M059J (cell line): ENCODE results near the gene HSD17B13. TPM values are rescaled to one million over a fixed set of nuclear protein-coding genes. Genes with fewer than 3 reads are reported as not detected.
A peak's percentile ranks its signal among the peaks of the same experiment; 100 is the strongest.
"Not testable (repeated sequence)": the region's sequence is repeated elsewhere in the genome, so short reads cannot be mapped to it uniquely, and the experiment has no call there.

ENCODE experiments used
- DNase-seq: peaks from one replicate; pipeline ENCODE4 v3.0.0-alpha.2; 2012; ENCODE audit warnings: low read depth
- total RNA-seq: library from RNA; depleted of rRNA; stranded (reverse); fragments of >200 nt; shearing (Covaris generic); gene quantifications from 2 replicates; pipeline ENCODE4 v1.2.3, GENCODE V29; 2014

The HSD17B13 gene
- total RNA-seq, 1 experiment from 2014 or later: 0.10 TPM

DNA sequence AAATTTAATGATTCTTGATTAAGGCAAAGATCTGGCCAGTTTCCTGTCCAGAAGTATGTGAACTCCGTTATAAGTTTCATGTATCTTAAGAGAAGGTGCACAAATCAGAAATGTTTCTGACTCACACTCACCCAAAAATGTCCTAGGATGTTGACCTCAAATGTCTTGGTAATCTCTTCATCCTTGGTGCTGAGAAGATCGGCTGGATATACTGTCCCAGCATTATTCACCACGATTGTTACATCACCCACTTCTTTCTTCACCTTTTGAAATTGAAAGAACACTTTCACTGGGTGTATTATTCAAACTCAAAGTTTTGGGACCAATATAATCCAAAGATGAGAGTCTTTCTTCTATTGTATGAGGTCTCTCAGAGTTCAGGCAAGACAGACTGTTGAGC lies 5.7 kb downstream of the HSD17B13 start:
- no peak for DNase-seq

DNA sequence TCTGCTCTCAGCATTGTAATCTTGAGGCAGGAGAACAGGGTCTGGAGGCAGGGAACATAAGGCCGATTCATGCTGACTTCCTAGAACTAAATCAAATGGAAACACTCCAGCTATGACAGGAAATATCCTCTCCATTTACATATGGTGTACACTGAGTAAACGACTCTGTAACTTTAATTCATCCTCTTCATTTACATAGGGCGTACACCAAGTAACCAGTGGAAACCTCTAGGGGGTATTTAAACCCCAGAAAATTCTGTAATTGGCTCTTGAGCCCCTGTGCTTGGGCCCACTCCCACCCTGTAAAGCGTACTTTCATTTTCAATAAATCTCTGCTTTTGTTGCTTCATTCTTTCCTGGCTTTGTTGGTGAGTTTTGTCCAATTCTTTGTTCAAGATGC lies 7.7 kb downstream of the HSD17B13 start:
- not testable (repeated sequence) for DNase-seq

DNA sequence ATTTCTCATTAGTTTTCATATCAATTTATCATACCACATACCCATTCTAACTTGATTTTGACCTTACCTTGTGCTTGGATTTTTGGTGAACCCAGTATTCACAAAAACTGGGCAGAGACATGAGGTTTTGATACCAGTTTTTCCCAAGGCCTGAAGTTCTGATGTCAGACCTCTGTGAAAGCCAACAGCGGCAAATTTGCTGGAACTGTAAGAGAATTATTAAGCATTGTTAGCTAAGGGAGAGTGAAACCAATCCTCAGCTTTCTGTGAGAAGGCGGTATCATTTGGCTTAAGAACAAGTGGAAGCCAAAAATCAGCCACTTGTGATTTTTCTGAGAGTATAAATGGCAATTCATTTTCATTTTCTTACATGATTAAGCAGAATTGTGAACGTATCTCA lies 8.9 kb downstream of the HSD17B13 start:
- DNase-seq: no peak

DNA sequence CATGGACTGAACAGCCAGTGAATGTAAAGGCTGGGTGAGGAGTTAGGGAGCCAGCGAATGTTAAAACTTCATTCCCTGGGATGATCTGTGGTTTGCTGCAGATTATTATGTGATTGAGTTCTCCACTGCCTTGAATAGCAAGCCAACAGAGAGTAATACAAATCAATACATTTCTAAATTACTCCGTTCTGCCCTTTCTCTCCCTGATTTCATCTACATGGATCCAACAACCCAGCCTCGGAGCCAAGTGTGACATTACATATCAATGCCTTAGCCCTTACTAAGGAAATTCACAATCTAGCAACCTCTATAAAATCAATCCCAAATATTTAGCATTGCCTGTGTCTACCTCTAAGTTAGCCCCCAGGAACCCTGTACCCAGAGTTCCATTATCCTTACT lies 11.0 kb downstream of the HSD17B13 start:
- DNase-seq: no peak

DNA sequence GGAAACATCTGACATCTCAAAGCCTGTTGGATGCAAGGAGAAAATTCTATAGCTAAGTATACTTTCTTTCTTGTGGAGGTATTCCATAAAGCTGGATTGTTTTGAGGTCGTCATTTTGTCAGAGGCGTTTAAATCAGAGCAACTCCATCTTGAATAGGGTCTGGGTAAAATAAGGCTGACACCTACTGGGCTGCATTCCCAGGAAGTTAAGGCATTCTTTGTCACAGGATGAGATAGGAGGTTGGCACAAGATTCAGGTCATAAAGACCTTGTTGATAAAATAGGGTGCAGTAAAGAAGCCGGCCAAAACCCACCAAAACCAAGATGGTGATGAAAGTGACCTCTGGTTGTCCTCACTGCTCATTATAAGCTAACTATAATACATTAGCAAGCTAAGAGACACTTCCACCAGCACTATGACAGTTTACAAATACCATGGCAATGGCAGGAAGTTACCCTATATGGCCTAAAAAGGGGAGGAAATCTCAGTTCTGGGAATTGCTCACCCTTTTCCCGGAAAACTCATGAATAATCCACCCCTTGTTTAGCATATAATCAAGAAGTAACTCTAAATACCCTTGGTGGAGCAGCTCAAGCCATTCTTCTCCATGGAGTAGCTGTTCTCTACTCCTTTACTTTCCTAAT lies 11.9 kb downstream of the HSD17B13 start:
- peak; percentile 32 for DNase-seq

DNA sequence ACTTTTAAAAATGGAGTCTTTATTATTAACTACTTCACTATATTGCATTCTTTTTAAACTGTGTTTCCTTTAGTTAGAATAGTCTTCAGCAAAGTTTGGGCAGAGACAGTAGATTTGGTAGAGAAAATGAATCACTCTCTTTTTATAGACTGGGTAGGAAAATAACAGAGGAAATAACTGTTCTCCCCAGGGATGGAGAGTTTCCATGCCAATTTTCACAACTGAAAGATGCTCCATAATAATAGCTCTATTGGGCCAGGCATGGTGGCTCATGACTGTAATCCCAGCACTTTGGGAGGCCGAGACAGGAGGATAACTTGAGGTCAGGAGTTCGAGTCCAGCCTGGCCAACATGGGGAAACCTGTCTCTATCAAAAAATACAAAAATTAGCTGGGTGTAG lies 13.1 kb downstream of the HSD17B13 start:
- peak; percentile 9 for DNase-seq

DNA sequence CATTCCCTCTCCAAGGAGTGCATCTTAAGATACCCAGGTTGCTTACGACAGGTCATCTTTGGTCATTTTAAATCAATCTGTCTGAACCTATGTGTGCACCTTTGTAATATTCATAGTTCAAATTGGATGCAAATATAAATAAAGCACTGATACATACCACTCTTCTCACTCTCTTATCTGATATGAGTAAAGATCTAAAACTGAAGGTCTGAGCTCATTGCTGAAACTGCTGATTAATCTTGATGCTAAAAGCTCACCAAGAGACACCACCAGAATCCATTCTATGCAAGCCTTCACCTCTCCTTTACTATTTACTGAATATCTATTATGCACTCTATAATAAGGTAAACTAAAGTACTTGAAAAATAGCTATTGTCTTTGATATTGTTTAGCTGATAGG lies 16.6 kb downstream of the HSD17B13 start:
- no peak for DNase-seq

DNA sequence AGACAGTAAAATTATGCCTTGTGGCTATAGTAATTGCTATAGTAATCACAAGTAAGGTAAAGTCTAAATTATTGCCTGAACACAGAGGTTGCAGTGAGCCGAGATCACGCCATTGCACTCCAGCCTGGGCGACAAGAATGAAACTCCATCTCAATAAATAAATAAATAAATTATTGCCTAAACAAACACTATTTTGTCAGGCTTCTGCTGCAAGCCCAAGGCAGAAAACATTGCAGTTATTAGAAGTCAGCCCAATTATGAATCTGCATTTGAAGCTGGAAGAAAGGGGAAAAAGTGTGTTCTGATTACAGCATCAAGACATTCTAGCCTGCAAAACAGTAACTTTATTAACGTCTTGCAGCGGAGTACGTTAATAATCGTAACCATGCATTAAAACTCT lies 17.1 kb downstream of the HSD17B13 start:
- DNase-seq: no peak

DNA sequence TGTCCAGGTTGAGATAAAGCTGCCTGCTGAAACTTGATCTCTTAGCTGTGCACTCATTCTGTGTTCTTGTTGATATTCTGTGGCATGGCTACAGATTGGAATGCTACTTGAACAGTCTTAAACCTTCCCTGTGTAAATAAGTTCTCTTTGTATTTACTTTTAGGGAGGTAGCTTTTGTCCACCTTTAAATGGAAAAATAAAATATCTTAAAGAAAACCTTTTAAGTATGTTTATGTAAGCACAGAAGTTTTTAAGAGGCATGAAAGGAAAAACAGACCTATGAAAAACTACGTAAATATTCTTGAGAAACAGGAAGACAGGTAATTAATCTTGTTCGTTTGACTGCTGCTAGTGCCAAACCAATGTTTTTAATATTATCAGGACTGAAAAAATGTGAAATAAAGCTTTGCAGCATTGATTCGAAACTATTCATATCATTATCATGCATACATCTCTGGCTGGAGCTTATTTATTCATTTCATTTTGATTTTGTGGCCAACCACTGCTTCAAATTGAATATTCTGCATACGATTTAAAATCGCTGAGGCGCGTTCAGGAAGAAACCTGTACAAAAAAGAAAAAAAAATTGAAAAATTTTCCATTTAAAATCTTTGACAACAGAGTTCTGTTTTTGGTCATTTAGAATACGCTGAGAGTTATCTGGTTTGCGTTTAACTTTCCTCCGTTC lies 17.8 kb downstream of the HSD17B13 start:
- peak; percentile 55 for DNase-seq

DNA sequence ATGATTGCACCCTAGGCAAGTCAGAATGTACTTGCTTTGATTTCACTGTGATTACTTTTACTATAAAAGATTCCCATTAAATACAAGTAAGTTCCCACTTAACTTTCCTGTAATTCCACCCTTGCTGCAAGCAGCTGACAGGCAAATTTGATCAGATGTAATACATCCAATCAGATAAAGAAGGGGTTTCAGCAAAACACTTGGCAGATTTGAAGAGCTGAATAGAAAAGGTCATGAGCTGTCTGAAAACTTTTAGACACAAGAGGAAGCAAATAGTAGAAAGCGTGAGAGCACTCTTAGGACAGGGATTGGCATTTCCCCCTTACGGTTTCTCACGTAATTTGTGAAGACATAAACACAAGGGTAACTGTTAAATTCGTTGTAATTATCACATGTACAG lies 22.8 kb downstream of the HSD17B13 start:
- no peak for DNase-seq

DNA sequence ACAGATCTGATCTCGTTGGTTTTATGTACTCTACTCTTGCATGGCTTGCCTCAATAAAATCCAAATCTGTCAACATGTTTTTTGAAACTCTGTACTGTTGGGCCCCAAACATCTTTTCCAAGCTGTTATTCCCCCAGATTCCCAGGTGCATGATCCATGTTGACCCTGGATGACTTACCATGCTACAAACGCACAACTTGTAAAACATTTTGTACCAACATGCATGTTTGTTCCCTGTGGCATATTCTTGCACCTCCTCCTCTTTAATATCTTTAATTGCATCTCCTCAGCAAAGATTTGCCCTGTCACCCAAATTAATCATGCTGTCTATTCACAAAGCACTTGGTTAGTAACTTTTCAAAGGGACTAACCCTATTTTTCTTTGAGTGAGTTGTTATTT lies 24.3 kb downstream of the HSD17B13 start:
- DNase-seq: no peak

DNA sequence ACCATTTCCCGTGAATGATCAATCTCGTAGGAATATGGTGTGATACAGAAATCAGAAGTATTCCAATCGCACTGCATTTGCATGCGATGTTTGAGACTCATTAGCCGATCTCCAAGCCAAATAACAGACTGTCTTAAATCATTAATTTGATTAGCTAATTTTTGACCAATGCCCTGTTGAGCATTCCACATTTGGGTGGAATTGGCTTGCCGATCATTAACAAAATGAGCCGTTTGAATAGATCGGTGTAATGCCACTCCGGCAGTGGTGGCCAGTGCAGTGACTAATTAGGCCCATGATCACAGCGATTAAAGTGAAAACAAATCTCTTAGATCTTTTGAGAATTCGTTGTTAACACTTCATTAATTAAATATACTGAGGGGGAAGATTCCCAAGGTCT lies 27.8 kb downstream of the HSD17B13 start:
- DNase-seq: not testable (repeated sequence)

DNA sequence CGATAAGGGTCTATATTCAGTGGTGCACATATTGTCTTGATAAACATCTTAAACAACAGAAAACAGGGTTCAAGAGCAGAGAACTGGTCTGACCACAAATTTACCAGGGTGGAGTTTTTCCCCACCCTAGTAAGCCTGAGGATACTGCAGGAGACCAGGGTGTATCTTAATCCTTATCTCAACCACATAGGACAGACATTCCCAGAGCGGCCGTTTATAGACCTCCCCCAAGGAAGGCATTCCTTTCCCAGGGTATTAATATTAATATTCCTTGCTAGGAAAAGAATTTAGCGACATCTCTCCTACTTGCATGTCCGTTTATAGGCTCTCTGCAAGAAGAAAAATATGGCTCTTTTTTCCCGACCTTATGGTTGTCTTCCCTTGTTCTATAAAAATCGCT lies 28.8 kb downstream of the HSD17B13 start:
- DNase-seq: not testable (repeated sequence)

DNA sequence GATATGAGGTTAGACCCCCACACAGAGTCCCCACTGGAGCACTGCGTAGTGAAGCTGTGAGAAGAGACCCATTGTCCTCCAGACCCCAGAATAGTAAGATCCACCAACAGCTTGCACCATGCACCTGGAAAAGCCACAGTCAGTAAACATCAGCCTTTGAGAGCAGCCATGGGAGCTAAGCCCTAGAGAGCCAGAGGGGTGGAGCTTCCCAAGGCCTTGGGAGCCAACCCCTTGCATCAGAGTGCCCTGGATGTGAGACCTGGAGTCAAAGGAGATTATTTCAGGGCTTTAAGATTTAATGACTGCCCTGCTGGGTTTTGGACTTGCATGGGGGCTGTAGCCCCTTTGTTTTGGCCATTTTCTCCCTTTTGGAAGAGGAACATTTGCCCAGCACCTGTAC lies 35.7 kb downstream of the HSD17B13 start:
- no peak for DNase-seq

DNA sequence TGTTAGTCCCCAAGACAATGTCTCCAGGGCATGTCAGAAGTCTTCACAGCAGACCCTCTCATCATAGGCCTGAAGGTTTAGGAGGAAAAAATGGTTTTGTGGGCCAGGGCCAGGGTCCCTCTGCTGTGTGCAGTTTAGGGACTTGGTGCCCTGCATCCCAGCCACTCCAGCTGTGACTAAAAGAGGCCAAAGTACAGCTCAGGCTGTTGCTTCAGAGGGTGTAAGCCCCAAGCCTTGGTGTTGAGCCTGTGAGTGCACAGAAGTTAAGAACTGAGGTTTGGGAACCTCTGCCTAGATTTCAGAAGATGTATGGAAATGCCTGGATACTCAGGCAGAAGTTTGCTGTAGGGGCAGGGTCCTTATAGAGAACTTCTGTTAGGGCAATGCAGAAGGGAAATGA lies 38.4 kb downstream of the HSD17B13 start:
- not testable (repeated sequence) for DNase-seq

DNA sequence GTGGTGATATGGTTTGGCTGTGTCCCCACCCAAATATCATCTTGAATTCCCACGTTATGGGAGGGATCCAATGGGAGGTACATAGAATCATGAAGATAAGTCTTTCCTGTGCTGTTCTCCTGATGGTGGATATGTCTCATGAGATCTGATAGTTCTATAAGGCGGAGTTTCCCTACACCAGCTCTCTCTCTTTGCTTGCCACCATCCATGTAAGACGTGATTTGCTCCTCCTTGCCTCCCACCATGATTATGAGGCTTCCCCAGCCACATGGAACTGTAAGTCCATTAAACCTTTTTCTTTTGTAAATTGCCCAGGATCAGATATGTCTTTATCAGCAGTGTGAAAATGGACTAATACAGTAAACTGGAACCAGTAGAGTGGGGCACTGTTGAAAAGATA lies 39.5 kb downstream of the HSD17B13 start:
- DNase-seq: no peak

DNA sequence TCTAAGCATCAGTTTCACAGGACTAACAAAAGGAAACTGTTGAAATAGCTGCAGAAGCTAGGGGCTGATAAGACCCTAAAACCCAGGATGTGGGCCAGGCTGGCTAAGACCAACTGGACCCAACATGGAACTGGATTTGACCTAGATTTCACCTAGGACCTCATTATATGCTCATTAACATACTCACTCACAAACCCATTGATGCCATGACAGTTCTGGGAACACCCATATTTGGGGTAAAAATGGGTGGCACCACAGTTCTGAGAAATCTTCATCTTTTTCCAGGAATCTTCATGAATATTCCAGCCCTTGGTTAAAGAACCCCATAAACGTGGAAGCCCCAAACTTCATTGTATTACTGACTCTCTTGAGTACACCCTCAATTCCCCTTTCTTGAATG lies 41.1 kb downstream of the HSD17B13 start:
- DNase-seq: no peak

DNA sequence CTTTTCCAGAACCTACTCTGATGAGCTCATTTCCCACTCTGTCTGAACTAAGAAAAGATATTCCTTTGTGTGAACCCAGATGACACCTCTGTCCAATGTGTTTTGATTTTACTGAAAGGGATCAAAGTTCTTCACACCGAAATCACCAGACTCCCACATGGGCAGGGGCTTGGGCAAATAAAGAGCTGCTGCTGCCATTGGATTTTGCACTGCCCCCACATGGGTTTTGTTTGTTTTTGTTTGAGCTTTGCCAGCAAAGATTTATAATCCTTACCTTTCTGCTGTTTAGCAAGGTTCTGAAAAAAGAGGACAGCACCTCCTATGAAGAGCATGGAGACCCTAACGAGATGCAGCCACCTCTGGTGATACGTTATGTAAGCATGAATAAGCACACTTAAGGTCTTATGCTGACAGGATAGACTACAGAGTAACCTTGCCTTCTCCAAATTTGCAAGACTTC lies 44.3 kb downstream of the HSD17B13 start:
- DNase-seq: no peak

DNA sequence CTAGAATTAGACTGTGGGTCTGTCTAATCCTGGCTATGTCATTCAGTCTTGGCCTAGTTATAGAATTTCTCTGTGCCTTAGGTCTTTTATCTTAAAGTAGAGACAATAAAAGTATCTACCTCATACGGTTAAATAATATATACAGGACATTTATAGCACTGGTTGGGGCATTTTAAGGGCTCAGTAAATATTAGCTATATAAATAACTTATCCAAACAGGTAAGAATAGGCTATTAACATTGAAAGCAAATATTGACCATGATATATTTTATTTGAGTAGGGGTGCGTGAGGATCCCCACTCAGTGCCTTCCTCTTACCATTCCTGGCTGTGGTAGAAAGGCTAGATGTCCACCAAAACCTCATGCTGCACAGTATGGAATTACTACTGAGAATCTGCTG lies 47.4 kb downstream of the HSD17B13 start:
- no peak for DNase-seq

DNA sequence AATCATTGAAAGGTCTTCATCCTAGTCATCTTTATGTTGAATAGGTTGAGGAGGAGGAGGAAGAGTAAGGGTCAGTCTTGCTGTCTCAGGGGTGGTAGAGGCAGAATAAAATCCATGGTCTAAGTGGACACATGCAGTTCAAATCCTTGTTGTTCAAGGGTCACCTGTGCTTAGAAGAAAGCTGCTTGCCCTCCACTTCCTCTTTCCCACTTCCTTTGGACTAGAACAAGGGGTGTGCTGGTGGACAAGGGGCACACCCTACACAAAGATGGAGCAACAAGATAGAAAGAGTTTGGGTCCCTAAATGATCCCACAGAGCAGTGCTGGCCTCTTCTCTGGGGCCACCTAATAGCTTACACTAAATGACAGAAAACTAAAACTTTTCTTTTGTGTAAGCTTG lies 47.9 kb downstream of the HSD17B13 start:
- no peak for DNase-seq

DNA sequence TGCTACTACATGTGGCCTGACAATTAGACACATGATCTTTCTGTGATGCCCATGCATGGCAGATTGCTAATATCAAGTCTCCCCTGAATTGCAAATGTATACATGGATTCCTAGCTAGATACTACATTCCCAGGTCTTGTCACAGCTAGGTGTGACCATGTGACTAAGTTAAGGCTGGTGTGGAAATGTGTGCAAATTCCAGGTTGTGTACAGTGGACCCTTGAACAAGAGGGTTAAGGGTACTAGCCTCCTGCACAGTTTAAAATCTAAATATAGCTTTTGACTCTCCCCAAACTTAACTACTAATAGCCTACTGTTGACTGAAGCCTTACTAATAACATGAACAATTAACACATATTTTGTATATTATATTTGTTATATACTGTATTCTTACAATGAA lies 48.4 kb downstream of the HSD17B13 start:
- no peak for DNase-seq

DNA sequence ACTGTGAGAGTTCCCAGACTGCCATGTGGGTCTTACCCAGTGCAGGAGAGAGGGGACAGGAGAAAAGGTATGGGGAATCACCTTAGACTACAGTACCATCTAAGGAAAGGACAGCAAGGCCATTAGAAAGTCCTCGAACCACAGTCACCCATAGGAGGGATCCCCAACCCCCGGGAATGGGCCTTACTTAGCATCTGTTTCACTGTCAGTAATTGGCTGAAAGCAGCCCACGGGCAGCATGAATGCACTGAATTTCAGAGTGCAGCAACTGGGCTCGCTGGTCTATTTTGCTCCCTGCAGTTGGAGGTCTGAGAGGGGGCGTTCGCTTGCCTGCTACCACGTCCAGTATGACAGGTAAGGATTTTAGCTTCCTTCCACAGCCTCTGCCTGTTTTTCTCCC lies 51.9 kb downstream of the HSD17B13 start:
- DNase-seq: no peak

DNA sequence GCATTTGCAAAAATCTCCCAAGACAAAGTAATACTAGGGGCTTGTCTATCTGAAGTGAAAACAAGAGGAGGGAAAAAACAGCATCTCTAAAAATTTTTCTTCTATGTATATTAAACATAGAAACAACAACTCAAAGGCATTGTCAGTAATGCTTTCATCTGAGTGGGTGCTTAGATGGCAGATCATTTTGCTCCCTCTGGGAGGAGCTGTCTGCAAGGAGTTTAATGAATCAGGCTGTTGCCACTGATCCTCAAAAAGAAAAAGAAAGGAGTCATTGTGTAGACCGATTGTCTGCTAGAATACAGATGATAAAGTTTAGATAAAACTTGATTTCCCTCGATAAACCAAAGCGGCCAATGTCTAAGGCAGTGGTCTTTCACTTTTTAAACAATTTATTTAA lies 52.5 kb downstream of the HSD17B13 start:
- DNase-seq: peak; percentile 45

DNA sequence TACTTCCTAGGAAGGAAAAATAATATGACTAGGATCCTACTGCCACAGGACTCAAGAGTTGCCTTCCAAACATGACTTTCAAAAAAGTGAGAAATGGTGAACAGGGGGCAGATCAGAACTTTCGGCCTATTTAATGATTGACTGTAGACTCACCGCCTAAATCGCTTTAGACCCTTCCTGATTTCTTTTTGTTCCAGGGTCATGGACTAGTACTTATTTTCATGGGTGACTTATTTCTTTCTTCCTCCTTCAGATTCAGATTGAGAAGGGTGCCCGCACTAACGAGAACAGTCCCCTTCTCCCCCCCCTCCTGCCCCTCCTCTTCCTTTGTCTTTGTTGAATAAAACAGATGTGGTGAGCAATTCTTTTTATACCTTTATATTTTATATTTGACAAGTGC lies 54.3 kb downstream of the HSD17B13 start:
- no peak for DNase-seq
